HFF-Myc (cell line): ENCODE results near the gene RGS19.

ENCODE experiments used
- DNase-seq: peaks from one replicate; pipeline ENCODE4 v3.0.0-alpha.2; 2011; ENCODE audit warnings: low read depth; ENCODE audit errors: extremely low read depth
- H3K4me3 ChIP-seq: replicated peaks from 2 replicates; pipeline ENCODE4 v1.5.1; 2011; ENCODE audit warnings: low read depth, mild to moderate bottlenecking, control low read depth, low read length
- CTCF ChIP-seq: IDR thresholded peaks from 2 replicates; pipeline ENCODE4 v1.5.1; 2012; ENCODE audit warnings: mild to moderate bottlenecking, low read depth, low read length, control low read depth; ENCODE audit errors: missing control alignments

Gene RGS19

GRCh38 chr20:64096535-64096934 lies 17.2 kb upstream of the RGS19 start:
- DNase-seq: no peak
- TF ChIP-seq CTCF: no peak
- no peak overlapping the region for H3K4me3 ChIP-seq

DNA sequence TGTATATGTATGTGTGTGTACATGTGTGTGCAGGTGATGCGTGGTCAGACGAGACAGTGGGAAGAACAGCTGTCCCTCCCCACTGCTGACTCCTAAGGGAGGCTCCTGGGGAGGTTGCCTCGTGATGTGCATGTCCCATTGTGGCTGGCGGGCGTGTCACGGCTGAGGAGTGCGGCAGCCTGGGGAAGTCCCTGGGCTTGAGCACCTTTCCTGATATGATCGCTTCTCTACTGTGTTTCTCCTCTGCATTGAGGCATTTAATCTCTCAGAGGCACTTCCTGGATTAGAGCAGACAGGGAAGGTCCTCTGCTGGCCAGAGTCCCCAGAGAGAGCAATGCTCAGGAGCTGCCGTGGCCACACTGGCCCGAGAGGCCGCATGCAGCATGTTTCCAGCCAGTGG lies 16.6 kb upstream of the RGS19 start:
- no peak overlapping the region for H3K4me3 ChIP-seq
- no peak for TF ChIP-seq CTCF

GRCh38 chr20:64095455-64095854 lies 16.1 kb upstream of the RGS19 start:
- no peak for DNase-seq
- TF ChIP-seq CTCF: no peak
- H3K4me3 ChIP-seq: no peak overlapping the region

More for the DNA sequence above, 16.6 kb upstream of the RGS19 start:
- no peak for DNase-seq

DNA sequence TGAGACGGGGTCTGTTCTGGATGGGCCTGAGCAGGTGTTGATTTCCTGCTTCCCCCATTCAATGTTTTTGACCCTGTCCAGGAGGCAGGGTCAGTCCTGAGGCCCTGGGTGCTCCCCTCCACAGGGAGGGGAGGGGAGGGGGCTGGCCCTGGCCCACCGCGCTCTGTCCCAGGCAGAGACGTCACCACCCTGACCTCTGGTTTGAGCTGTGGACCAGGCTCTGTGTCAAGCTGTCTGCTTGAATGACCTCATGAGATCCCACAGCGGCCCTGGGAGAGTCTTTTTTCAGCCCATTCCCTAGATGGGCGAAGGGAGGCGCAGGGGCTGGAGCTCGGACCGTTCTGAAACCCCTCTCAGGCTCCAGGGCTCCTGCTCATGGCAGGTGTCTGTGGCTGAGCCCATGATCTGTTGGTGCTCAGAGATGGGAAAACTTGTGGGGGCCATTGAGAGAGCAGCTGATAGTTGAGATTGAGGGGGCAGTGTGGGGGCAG lies 13.7 kb upstream of the RGS19 start:
- DNase-seq: no peak
- no peak overlapping the region for H3K4me3 ChIP-seq
- TF ChIP-seq CTCF: no peak

GRCh38 chr20:64092258-64093012 lies 13.1 kb upstream of the RGS19 start:
- no peak for DNase-seq
- no peak for TF ChIP-seq CTCF
- H3K4me3 ChIP-seq: no peak overlapping the region

DNA sequence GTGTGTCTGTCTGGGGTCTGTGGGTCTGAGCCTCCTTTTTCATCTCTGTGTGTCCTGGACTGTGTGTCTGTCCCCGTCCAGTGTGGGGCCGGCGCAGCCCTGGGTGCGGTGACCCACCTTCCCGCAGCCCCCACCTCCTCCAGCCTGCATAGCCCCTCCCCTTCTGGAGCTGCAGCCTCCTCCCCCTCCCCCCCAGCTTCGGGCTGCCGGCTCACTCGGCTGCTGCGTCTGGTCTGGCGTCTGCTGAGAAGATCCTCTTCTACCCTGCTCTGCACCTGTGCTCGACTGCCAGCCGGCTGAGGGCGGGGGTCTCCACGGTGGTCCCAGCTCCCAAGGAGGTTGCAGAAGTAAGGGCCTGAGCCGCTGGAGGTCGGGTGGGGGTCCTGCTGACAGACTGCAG lies 12.5 kb upstream of the RGS19 start:
- no peak overlapping the region for H3K4me3 ChIP-seq
- no peak for DNase-seq
- TF ChIP-seq CTCF: no peak
